Activated CD4-positive, alpha-beta T cell treated with anti-CD3 and anti-CD28 coated beads, Interleukin-2, amount 10 ng/mL, durations not matched to agents 24 days and 14 days (primary cell): ENCODE measurements around the gene SYT2. TPM values are rescaled to one million over a fixed set of nuclear protein-coding genes. Genes with fewer than 3 reads are reported as not detected.
"Not testable (repeated sequence)": the region's sequence is repeated elsewhere in the genome, so short reads cannot be mapped to it uniquely, and the experiment has no call there.

Experiments
- DNase-seq: peaks from one replicate; pipeline ENCODE4 v3.0.0; 2022
- H3K27ac Mint-ChIP-seq: one replicate; pipeline ENCODE4 v1.8.0; 2022; ENCODE audit warnings: mild to moderate bottlenecking, mixed read lengths
- H3K27me3 Mint-ChIP-seq: one replicate; pipeline ENCODE4 v1.8.0; 2022; ENCODE audit warnings: mixed read lengths
- H3K36me3 Mint-ChIP-seq: one replicate; pipeline ENCODE4 v1.8.0; 2022; ENCODE audit warnings: low read depth, mild to moderate bottlenecking, mixed read lengths
- H3K4me1 Mint-ChIP-seq: one replicate; pipeline ENCODE4 v1.8.0; 2021; ENCODE audit warnings: mixed read lengths
- H3K4me3 Mint-ChIP-seq: one replicate; pipeline ENCODE4 v1.8.0; 2022; ENCODE audit warnings: mild to moderate bottlenecking, moderate library complexity, mixed read lengths
- H3K9me3 Mint-ChIP-seq: one replicate; pipeline ENCODE4 v1.8.0; 2021; ENCODE audit warnings: mixed read lengths
- intact Hi-C: fragments of 100-400 bp; cut with micrococcal nuclease; formaldehyde crosslinking; loops from one replicate; pipeline ENCODE4 v1.15.1; 2023
- total RNA-seq: library from RNA; stranded (reverse); gene quantifications from 2 replicates; pipeline ENCODE4 v1.2.3, GENCODE V29; 2022

The SYT2 gene
- total RNA-seq, 1 donor from 2014 or later = not detected

DNA sequence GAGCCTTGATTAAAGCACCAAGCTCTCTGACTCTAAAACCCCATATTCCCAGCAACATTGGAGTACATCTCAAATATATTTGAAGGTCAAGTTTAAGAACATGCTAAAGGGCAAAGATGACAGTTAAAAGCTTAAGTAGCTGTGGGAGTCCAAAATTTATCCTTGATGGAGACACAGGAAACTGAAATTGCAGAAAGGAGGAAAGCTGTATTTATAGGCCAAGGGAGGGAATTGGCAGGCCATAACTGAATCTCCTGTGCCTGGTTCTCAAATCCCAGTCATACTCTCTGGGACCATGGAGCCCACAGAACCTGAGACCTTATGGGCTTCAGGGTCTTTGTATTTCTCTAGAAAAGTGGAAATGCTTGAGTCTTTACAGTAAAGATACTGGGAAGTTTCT, 167.8 kb downstream of the SYT2 start:
- intact Hi-C loops, DNase-seq, H3K4me3 Mint-ChIP-seq, H3K9me3 Mint-ChIP-seq, H3K27me3 Mint-ChIP-seq, H3K27ac Mint-ChIP-seq, H3K36me3 Mint-ChIP-seq: not testable (repeated sequence)
- H3K4me1 Mint-ChIP-seq = peaks cover 13% of the 10 kb centered on the region

DNA sequence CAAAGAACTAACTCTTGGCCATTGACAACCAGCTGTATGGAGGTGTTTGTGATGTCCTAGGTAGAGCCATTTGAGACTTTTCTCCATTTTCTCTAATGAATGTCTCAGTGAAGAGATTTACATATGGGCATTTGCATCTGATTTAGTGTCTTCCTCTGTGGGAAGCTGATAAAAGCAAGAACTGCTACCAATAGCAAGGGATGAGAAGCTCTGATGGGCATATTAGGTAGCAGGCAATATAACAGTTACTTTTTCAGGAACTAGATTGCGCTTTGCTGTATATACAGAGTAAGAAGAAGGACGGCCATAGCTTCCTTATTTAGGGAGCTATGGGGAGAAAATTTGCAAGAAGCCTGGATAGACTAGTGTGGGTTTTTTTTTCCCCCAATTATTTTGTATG, 169.4 kb downstream of the SYT2 start:
- H3K36me3 Mint-ChIP-seq, H3K27ac Mint-ChIP-seq, H3K27me3 Mint-ChIP-seq, H3K4me3 Mint-ChIP-seq, H3K9me3 Mint-ChIP-seq, intact Hi-C loops, H3K4me1 Mint-ChIP-seq, DNase-seq: not testable (repeated sequence)

Other genes with a start within 250 kb of the SYT2 start
- gene KDM5B, start 98.0 kb upstream of the SYT2 start, total RNA-seq = 83.2 and 92.7 TPM in 2 replicates
- 0.83 and 1.4 TPM in 2 replicates for gene PCAT6, start 100.5 kb upstream of the SYT2 start, total RNA-seq
- gene RABIF, start 178.7 kb upstream of the SYT2 start, total RNA-seq = 11.8 and 12.7 TPM in 2 replicates
- 28.0 and 30.5 TPM in 2 replicates for gene KLHL12, start 216.8 kb upstream of the SYT2 start, total RNA-seq
- gene ADIPOR1, start 247.9 kb upstream of the SYT2 start, total RNA-seq = 86.7 and 92.1 TPM in 2 replicates